Endometrial microvascular endothelial cells (primary cell): Measurements from ENCODE around the gene NRXN3. TPM values are rescaled to one million over a fixed set of nuclear protein-coding genes. Genes with fewer than 3 reads are reported as not detected.

Experiments
- in situ Hi-C: cut with HindIII; loops from 2 replicates; pipeline ENCODE4 v1.10.0; 2017; ENCODE audit warnings: low sequenced_read_pairs, low pct_unique_long_range_greater_than_20kb; ENCODE audit errors: inconsistent ontology term
- total RNA-seq: library from RNA; depleted of rRNA; stranded (reverse); fragments of >200 nt; gene quantifications from one replicate; pipeline ENCODE4 v1.2.3, GENCODE V29; 2015; ENCODE audit errors: inconsistent ontology term

Gene NRXN3
- total RNA-seq, 1 donor from 2014 or later, result 0.09 TPM

DNA sequence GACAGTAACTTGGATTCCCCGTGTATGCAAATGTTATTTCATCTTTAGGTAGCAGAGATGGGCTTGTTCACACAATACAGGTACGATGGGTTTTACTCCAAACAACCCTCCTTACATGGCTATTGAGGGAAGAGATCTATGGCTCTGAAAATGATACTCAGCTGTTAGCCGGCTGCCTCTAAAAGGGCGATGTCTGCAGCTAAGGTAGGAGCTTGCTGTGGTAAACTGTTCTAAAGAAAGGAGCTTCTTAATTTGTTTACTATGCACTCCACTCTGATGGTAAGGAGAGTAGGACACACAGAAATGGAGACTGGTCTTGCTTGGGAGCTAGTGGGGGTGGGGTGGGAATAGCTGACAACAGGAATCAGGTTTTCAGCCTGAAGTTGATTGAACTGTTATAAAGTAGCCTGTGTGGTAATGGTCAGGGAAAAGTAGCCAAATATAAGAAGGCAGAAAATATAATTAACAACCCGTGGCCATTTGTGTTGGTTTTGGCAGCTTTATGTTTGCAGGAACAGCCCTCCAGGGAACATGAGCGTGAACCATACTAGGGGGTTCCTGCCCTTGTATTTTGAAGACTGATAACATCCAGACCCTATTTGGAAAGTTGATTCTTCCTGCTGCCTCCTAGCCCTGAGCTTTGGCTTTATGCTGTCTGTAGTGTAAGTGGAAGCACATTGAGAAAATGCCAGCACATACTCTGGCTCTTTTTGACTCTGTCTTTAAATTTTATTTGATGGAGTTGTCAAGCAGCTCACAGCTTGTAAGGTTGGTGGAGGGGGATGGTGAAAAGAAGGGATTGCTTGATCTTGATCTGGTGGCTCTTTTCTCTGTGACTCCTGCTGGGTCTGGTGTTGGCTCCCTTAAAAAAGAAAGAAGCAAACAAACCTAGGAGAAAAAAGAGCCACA lies 1111.3 kb downstream of the NRXN3 start:
- in situ Hi-C loops, result no loop called here

DNA sequence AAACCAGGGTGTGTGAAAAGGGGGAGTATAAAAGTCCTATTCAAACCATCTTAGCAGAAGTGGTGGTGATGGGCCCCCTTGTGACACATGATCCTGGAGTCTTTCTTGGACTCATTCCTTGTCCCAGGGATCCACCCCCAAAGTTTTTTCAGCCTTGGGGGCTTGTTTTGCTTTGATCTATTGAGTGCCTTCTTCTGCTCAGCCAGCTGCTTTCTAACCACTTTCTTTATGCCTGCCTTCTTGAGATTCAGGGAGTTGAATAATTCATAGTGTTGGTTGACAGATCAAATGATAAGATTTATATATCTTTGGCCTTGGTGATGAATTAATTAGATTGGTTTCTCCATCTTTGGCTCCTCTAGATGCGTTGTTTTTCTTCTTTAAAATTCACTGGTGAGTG lies 1114.4 kb downstream of the NRXN3 start:
- in situ Hi-C loops, result no loop called here

DNA sequence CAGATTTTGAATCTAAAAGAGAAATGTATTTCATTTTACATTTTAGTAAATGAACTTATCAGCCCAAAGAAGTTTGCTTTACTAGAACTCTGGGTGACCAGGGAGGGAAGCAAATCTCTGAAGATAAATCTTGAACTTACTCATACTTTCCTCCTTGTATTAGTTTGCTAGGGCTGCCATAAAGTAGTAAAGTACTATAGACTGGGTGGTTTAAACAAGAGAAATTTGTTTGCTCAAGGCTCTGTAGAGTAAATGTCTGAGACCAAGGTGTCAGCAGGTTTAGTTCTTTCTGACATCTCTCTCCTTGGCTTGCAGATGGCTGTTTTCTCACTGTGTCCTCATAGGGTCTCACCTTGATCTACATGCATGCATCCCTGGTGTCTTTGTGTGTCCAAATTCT lies 1115.1 kb downstream of the NRXN3 start:
- in situ Hi-C loops, result no loop called here

DNA sequence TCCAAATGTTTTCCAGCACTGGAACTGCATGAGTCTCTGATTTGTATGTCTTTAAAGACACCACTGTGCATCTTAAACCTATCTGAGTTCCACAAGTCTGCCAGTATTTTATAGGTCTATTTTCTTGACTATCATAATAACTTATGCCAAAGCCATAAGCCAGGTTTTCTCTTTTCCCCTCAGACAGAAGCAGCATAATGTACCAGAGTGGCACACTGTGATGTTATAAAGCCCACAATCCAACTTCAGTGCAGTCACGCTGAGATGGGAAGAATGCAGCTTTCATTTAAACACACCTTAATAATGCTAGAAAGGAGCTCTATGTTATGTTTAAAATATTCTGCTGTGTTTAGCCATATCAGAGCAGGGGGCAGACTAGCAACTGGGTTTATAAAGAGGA lies 1117.8 kb downstream of the NRXN3 start:
- in situ Hi-C loops, result no loop called here

DNA sequence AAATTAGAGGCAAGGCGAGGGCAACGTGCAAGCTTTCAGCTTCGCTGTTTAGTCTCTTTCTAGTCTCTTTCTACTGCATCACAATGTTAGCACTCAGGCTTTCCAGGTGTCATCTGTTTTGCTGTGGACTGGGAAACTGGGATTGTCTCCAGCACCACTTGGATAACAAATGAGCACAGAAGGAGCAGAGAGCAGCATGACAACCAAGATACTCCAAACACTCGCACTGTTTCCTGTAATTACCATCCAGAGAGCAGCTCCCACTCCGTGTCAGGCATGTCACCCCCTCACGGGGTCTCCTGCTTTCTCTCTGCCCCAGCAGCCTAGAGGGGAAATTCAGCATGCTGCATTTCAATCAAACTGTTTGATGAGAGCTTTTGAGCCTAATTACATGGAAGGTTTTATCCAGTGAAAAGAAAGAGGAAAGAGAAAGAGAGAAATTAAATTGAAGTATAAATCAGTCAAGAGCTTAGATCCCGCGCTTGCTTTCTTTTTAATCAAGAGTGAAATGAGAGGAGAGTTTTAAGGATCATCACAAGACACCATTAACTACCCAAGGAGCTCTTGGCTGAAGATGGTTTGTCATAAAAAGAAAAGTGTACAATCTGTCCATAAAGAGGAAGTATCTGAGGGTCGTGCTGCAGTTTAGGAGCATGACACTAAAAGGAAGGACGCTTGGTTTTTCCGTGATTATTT lies 1123.5 kb downstream of the NRXN3 start:
- in situ Hi-C loops, result no loop called here

DNA sequence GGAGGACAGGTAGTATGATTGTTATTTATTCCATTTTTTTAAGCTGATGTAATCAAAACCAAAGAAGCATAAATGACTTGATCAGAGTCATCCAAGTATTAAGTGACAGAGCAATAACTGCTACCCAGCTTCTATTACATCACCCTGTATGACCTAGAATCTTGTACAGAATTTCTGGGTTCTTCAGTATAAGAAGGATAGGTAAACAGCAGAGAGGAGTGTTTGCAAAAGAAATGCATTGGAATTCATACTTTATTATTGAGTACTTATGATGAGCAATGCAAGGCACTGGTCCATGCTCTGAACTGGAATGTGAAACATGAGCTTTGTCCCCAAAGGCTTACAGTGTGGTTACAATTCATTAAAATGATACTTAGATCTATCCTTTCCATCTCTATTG lies 1124.3 kb downstream of the NRXN3 start:
- in situ Hi-C loops, result no loop called here

DNA sequence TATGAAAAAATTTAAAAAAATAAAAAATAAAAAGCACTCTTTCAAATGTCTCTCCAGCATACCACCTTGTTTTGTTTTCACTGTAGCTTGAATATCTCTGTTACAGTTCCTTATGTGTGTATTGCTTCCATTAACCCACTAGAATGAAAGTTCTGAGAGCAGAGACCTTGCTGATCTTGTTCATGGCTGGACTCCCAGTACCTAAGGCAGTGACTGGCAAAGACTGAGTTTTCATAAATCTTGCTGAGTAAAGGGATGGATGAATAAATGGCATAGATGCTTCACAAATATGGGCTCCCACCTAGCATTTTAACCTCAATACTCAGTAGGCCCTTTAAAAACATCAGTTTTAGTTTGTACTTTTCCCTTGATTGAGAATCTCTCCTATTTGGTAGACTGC lies 1125.2 kb downstream of the NRXN3 start:
- in situ Hi-C loops, result no loop called here

DNA sequence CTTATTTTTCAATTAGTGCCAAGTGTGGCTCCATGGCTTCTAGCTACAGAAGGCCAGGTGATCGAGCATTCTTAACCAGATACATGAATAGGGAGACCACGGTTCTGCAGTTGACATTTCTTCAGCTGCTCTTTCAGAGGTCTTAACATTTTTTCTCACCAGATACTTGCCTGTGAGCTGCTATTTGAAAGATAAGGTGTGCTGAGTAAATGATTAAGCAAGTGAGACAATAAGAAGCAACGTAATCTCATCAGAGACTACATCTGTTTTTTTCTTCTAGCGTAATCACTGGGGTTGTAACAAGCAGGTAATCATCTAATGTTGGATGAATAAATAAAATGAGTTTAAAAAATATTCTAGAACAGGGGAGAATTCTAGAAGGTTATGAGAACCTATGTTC lies 1128.2 kb downstream of the NRXN3 start:
- in situ Hi-C loops, result no loop called here

DNA sequence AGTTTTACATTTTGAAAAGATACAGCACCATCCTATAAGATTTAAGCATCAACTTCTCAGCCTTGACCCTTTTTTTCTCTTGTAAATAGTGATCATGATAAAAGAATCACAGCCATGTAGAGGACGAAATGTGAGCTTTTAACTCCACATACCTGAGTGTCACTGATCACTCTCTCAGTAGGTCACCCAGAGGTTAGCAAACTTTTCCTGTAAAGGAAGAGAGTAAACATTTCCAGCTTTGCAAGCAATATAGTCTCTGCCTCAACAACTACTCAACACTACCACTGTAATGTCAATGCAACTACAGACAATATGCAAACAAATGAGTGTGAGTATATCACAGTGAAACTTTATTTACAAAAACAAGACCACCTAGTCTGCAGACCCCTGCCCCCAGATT lies 1129.0 kb downstream of the NRXN3 start:
- in situ Hi-C loops, result no loop called here

DNA sequence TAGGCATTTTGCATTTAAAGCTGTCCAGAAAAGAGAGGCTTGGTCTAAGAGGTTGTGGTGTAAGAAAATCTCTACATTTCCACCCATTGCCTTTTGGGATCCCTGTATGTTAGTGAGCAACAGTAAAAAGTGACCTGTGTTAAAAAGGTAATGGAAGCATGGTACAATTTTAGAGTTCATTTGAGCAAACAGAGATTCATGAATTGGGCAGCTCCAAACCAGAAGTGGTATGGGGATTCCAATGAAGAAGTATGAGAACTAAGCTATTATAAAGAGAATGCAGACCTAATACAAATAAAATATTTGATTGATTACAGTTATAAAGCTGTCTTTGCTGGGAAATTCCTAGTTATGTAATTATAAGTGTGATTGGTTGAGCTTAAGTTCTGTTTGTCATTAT lies 1134.1 kb downstream of the NRXN3 start:
- in situ Hi-C loops, result no loop called here

DNA sequence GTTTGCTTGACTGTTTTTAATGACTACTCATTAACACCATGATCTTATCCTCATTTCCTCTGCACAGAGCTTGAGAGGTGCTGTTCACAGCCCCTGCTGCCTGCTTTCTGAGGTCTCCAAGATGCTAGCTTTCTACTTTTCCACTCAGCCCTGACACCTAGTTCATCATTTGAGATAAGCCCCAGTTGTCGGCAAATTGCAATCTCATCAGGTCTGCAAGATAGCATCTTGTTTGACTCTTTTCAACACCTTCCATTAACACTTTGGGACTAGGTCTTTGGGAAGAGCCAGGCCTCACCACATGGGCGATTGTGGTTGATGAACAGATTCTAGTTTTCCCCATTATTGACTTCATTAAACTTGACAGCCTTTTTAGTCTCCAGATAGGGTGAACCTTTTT lies 1136.4 kb downstream of the NRXN3 start:
- in situ Hi-C loops, result no loop called here

DNA sequence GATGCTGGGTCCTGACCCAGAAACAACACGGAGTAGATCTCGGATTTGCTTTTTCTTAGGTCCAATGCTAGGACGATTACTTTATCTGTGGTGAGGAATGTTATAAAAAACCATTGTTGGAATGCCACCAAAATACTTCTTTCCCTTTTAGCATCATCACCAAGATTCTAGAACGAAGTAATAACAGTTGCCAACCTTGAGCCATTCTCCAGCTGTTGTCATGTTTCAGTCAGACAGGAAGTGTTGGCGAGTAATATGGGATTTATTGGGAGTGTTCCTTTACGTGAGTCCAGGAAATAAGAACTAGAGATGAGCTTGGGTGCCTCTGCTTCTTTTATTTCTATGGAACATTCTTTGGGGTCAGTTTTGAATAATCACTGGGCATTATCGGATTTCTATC lies 1148.2 kb downstream of the NRXN3 start:
- in situ Hi-C loops, result no loop called here

DNA sequence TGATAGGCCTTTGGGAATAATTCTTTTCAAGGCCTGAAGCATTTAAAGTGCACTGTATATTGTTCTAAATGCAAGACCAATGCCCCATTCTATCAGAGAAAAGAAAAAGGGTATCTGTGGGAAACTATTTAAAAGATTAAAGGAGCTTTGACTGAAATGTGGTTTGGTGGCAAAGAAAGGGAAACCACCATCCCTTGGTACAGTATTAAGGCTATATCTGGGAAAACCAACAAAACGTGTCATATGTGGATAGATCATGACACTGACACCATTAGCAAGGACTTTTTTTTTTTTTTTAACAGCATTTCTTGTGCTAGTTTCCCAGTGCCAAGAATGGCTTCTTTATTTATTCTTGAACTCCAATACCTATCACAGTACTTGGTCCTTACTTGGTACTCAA lies 1150.4 kb downstream of the NRXN3 start:
- in situ Hi-C loops, result no loop called here

DNA sequence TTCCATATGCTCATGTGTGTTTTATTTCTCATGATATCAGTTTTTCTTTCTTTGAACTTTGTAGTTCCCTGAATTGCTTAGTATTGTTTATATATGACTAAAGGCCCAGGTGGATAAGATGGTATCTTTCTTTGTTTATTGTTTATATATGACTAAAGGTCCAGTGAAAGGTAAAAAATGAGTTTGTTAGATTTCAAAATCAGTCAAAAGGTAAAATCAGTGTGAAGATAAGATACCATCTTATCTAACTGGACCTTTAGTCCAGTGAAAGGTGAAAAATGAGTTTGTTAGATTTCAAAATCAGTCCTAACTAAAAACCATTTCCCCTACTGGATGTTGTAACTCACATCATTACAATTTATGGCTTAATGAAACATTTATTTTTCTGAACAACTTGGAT lies 1150.9 kb downstream of the NRXN3 start:
- in situ Hi-C loops, result no loop called here

DNA sequence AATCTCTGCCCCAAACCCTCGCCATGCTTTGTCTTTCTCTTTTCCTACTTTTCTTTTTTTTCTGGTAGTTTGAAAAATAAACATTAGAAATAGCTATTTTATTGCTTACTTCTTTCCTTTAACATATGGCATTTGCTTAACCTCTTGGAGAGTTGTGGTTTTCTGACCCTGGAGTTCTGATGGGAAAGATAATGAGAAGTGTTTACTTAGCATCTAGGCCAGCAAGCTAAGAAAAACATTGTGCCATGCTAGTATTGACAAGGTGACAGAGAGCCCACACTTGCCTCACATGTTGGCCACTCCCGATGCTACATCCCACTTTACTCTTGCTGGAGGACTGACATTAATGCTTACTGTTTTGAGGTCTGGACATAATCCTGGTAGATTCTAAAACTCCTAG lies 1154.9 kb downstream of the NRXN3 start:
- in situ Hi-C loops, result no loop called here

DNA sequence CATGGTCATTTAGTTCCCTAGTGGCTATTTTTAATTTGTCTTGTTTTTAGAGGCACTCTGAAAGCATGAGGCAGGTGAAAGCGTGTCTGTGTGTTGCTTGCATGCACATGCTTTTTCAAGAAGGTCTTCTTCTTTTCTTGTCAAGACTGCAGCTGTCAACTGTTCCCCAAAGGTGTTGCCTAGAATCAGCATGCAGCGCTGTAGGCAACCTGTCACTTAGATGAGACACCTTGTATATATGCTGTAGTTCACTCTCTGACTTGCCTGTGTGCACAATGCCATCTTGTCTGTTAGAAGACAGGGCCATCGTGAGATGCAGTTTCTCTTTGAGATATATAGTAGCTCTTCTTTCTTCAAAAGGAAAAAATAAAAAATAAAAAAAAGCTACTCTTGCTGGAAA lies 1155.4 kb downstream of the NRXN3 start:
- in situ Hi-C loops, result no loop called here

DNA sequence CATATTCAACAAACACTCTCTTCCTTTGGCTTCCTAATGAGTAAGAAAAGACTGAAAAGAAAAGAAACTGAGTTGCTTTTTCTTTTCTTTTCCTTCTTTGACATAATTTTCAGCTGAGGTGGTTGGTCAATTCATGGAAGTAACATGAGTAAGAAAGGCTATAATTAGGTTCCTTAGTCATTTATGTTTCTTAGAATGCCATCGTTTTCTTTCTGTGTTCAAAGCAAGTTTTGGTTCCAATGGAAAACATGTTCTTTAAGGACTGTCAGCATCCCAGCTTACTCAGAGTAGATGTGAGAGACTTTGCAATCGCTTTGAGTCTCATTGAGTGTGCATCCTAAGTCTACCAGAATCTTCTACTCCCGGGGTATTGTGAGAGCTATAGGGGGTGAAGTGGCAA lies 1158.7 kb downstream of the NRXN3 start:
- in situ Hi-C loops, result no loop called here

DNA sequence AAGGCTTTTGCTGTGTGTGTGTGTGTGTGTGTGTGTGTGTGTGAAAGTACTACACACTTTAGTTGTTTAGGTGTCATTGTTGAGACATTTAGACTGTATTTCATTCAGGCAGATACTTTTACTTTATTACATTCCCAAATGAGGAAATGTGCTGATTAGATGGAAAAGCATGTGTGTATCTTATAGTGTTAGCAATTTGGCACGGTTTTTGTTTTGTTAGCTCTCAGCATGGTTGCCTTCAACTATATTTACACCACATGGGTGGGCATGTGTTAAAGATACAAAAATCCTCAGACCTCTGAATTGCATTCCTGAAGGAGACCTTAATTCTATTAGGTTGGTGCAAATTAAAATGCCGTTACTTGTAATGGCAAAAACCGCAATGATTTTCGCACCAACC lies 1161.7 kb downstream of the NRXN3 start:
- in situ Hi-C loops, result no loop called here

DNA sequence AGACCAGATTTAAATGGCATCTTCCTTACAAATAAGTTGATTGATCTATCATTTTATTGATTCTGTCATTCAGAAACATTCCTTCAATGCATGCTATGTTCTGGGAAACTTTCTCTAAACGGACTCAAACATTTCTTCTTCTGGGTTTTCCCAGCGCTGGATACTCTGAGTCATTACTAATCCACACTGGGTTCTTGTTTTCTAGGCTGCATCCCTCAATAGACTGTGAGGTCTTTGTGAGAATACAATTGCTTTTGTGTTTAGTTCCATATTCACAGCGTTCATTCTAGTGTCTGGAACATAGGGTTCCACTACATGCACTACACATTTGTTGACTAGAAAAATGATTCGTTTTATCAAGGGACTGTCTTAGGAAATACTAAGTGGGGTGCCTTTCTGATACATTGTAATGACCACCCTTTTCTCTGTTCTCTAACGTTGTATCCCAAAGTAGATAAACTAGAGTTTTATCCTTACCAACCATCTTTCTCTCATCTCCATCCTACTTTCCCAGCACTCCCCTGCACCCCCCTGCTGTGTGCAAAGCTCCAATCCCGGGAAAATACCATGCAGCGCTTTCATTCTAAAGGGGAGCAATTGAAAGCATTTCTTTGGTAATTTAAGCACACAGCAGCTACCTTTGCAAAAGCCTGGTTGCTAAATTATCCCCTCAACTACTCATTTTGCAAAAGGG lies 1162.5 kb downstream of the NRXN3 start:
- in situ Hi-C loops, result no loop called here

DNA sequence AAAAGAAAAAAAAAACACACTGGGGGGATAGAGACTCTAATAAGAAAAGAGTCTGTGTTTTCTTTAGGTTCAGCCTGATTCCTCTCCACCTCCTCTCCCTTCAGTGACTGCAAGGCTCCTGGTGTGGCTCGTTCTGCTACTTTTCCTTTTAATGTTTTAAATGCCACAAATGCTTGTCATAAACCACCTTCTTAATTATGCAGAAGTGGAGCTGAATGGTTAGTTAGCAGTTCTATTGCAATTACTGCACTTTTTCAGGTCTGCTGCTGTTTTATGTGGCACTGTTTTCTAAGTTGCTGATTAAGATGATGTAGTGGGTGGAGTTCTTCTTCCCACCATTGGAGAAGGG lies 1163.0 kb downstream of the NRXN3 start:
- in situ Hi-C loops, result no loop called here
